KG1 (cell line): ENCODE data around the gene PTRH2.
"Not testable (repeated sequence)": the region's sequence is repeated elsewhere in the genome, so short reads cannot be mapped to it uniquely, and the experiment has no call there.

Source experiments
- DNase-seq: peaks from one replicate; lab custom pipeline; 2025; lab: John Stamatoyannopoulos, UW

The PTRH2 gene

GRCh38 chr17:59707149-59707970 lies at the start of gene PTRH2, which contains the start of gene VMP1:
TSS of gene PTRH2 (minus strand) at chr17:59707430. CDS start at chr17:59697978, 9,452 bp downstream.
TSS of gene VMP1 (plus strand) at chr17:59707654. CDS start at chr17:59731447, 23,793 bp downstream.
- peak; percentile 95 for DNase-seq

GRCh38 chr17:59756236-59756818 lies 49.1 kb upstream of the PTRH2 start:
- no peak for DNase-seq

- not testable (repeated sequence) for DNase-seq
Observed at GRCh38 chr17:59755069-59755468, 47.8 kb upstream of the PTRH2 start.

- no peak for DNase-seq
Observed at GRCh38 chr17:59754552-59754951, 47.3 kb upstream of the PTRH2 start.

GRCh38 chr17:59753522-59754467 lies 46.6 kb upstream of the PTRH2 start:
- DNase-seq: peak; percentile 63

GRCh38 chr17:59752922-59753321 lies 45.7 kb upstream of the PTRH2 start:
- no peak for DNase-seq

- no peak for DNase-seq
Observed at GRCh38 chr17:59752446-59752845, 45.2 kb upstream of the PTRH2 start.

- DNase-seq: no peak
Observed at GRCh38 chr17:59751955-59752413, 44.8 kb upstream of the PTRH2 start.

- no peak for DNase-seq
Observed at GRCh38 chr17:59748591-59748990, 41.4 kb upstream of the PTRH2 start.

- peak; percentile 12 for DNase-seq
Observed at GRCh38 chr17:59746849-59747445, 39.7 kb upstream of the PTRH2 start.

GRCh38 chr17:59745040-59745439 lies 37.8 kb upstream of the PTRH2 start:
- no peak for DNase-seq

- DNase-seq: no peak
Observed at GRCh38 chr17:59743842-59744241, 36.6 kb upstream of the PTRH2 start.

- no peak for DNase-seq
Observed at GRCh38 chr17:59737324-59737723, 30.1 kb upstream of the PTRH2 start.

GRCh38 chr17:59734226-59734625 lies 27.0 kb upstream of the PTRH2 start:
- DNase-seq: no peak

GRCh38 chr17:59733697-59734096 lies 26.5 kb upstream of the PTRH2 start:
- DNase-seq: no peak

- DNase-seq: no peak
Observed at GRCh38 chr17:59730268-59730834, 23.1 kb upstream of the PTRH2 start.

GRCh38 chr17:59727817-59728533 lies 20.7 kb upstream of the PTRH2 start:
- DNase-seq: no peak

GRCh38 chr17:59725691-59726090 lies 18.5 kb upstream of the PTRH2 start:
- DNase-seq: no peak

GRCh38 chr17:59723607-59724006 lies 16.4 kb upstream of the PTRH2 start:
- DNase-seq: no peak

- no peak for DNase-seq
Observed at GRCh38 chr17:59723041-59723440, 15.8 kb upstream of the PTRH2 start.

GRCh38 chr17:59722623-59723022 lies 15.4 kb upstream of the PTRH2 start:
- no peak for DNase-seq
